Upper lobe of right lung (tissue), 1 donor: ENCODE results near the gene INO80B. TPM values are rescaled to one million over a fixed set of nuclear protein-coding genes. Genes with fewer than 3 reads are reported as not detected.
A peak's percentile ranks its signal among the peaks of the same experiment; 100 is the strongest.

Experiments used
- ATAC-seq: fragments of 200-7000 bp; cut with Tn5 transposase; one replicate; pipeline ENCODE4 v1.9.1; 2020; ENCODE audit warnings: mild to moderate bottlenecking, moderate library complexity
- DNase-seq: peaks from one replicate; pipeline ENCODE4 v3.0.0-alpha.2; 2020
- H3K27ac ChIP-seq: fragments of 200-600 bp; one replicate; pipeline ENCODE4 v1.8.0; 2022
- H3K27me3 ChIP-seq: fragments of 200-600 bp; one replicate; pipeline ENCODE4 v1.8.0; 2022; ENCODE audit warnings: mild to moderate bottlenecking
- H3K36me3 ChIP-seq: fragments of 200-600 bp; one replicate; pipeline ENCODE4 v1.8.0; 2022
- H3K4me1 ChIP-seq: fragments of 200-600 bp; one replicate; pipeline ENCODE4 v1.8.0; 2022
- H3K4me3 ChIP-seq: fragments of 200-600 bp; one replicate; pipeline ENCODE4 v1.8.0; 2022; ENCODE audit warnings: mild to moderate bottlenecking
- H3K9me3 ChIP-seq: fragments of 200-600 bp; one replicate; pipeline ENCODE4 v1.8.0; 2022
- intact Hi-C: fragments of 100-400 bp; cut with DNase I; formaldehyde crosslinking; loops from one replicate; pipeline ENCODE4 v1.11.0; 2022
- total RNA-seq: library from RNA; stranded (reverse); fragmentation: NEBNext Ultra II Directional; extraction: Animal tissue kit (Norgen Biotek cat#: 25700); gene quantifications from one replicate; pipeline ENCODE4 v1.2.1, GENCODE V29; 2021
- TF ChIP-seq, protein P1 (sequence below): fragments of 200-600 bp; IDR thresholded peaks from one replicate; pipeline ENCODE4 v1.8.0; 2022; ENCODE audit warnings: antibody characterized with exemption
- donor health status: DM: no; HTN: yes; CAD: no; lungs with severe emphysema.

Gene INO80B
- total RNA-seq, 1 donor from 2014 or later, result 30.2 TPM

- Histone ChIP-seq H3K36me3 (peaks cover 33% of the 10 kb centered on the region), H3K27ac (no peak overlapping the region), H3K27me3 (no peaks in the 10 kb centered on the region), H3K4me3 (no peak overlapping the region), H3K9me3 (no peaks in the 10 kb centered on the region), H3K4me1 (no peaks in the 10 kb centered on the region)
- no peak for ATAC-seq
- TF ChIP-seq, protein P1, sequence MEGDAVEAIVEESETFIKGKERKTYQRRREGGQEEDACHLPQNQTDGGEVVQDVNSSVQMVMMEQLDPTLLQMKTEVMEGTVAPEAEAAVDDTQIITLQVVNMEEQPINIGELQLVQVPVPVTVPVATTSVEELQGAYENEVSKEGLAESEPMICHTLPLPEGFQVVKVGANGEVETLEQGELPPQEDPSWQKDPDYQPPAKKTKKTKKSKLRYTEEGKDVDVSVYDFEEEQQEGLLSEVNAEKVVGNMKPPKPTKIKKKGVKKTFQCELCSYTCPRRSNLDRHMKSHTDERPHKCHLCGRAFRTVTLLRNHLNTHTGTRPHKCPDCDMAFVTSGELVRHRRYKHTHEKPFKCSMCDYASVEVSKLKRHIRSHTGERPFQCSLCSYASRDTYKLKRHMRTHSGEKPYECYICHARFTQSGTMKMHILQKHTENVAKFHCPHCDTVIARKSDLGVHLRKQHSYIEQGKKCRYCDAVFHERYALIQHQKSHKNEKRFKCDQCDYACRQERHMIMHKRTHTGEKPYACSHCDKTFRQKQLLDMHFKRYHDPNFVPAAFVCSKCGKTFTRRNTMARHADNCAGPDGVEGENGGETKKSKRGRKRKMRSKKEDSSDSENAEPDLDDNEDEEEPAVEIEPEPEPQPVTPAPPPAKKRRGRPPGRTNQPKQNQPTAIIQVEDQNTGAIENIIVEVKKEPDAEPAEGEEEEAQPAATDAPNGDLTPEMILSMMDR, result no peak
- peak; percentile 19 for DNase-seq
- intact Hi-C loops, result no loop called here
Measured at GRCh38 chr2:74427551-74427950, 27.3 kb upstream of the INO80B start.

- H3K36me3 ChIP-seq, result peaks cover 33% of the 10 kb centered on the region
Measured at GRCh38 chr2:74428675-74429074, 26.2 kb upstream of the INO80B start.

GRCh38 chr2:74429487-74430451 lies 25.1 kb upstream of the INO80B start:
- Histone ChIP-seq H3K9me3 (no peaks in the 10 kb centered on the region), H3K36me3 (peaks cover 33% of the 10 kb centered on the region), H3K4me3 (no peak overlapping the region), H3K27me3 (no peaks in the 10 kb centered on the region), H3K4me1 (no peaks in the 10 kb centered on the region), H3K27ac (no peak overlapping the region)
- ATAC-seq (peak; percentile 6), DNase-seq (peak; percentile 58)
- intact Hi-C loops, result no loop called here
- TF ChIP-seq, protein P1, result no peak

More at GRCh38 chr2:74428675-74429074, 26.2 kb upstream of the INO80B start:
- intact Hi-C loops, result no loop called here
- Histone ChIP-seq H3K4me3 (no peak overlapping the region), H3K27ac (no peak overlapping the region), H3K27me3 (no peaks in the 10 kb centered on the region), H3K4me1 (no peaks in the 10 kb centered on the region), H3K9me3 (no peaks in the 10 kb centered on the region)
- peak; percentile 28 for DNase-seq
- ATAC-seq, result no peak
- TF ChIP-seq, protein P1, result no peak

DNA sequence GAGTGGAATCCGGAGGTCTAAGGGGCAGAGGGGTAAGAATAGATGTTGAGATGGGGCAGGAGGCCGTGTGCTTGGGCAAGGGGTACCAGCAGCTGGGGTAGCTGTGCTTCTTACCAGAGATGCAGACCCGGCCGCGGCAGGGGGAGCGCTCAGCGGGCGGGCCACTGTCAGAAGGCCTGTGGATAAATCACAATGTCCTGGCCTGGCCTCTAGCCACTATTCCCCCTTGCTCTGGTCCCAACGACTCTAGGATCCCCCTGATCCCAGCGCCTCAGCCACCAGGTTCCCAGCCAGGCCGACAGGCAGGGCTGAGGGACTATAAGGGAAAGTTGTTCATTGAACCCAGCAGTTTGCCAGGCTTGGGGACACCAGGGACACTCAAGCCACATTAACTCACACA lies 24.4 kb upstream of the INO80B start:
- ATAC-seq, result no peak
- H3K4me3 ChIP-seq, result no peak overlapping the region
- peak; percentile 39 for DNase-seq
- H3K36me3 ChIP-seq, result peaks cover 33% of the 10 kb centered on the region
- TF ChIP-seq, protein P1, result no peak
- no peaks in the 10 kb centered on the region for H3K9me3 ChIP-seq
- H3K4me1 ChIP-seq, result no peaks in the 10 kb centered on the region
- no peaks in the 10 kb centered on the region for H3K27me3 ChIP-seq
- no peak overlapping the region for H3K27ac ChIP-seq
- intact Hi-C loops, result no loop called here

DNA sequence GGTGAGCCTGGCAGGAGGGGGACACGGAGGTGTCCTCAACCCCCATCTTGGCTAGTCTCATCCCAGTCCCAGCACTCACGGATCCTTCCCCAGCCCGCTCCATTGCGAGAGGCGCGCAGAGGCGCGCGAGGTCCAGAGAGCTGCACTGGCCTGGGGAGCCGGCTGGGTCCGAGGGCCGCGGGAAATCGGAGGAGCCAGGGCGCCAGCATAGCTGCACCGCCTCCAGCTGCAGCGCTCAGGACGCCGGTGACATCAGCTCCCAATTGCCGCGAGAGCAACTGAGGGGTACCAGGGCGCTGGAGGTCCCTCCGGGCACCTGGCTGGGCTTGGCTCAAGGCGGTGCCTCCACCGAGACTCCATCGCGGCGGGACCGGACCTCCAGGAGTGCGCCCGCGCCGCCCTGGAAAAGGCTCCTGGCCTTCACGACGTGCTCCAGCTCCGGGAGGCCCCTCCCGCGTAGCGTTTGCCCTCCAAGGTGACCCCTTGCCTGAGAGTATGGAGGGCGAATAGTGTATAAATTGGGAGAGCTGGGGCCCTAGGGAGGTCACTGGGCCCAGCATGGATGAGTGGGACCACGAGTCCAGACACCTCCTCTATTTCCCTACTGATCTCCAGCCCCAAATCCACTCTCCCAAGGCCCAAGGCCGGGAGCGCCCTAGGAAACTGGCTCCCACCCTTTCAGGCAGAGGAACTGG lies 18.6 kb upstream of the INO80B start:
- TF ChIP-seq, protein P1, result no peak
- Histone ChIP-seq H3K4me3 (no peak overlapping the region), H3K9me3 (no peaks in the 10 kb centered on the region), H3K36me3 (peaks cover 8% of the 10 kb centered on the region), H3K27ac (no peak overlapping the region), H3K4me1 (peaks cover 24% of the 10 kb centered on the region), H3K27me3 (peaks cover 3% of the 10 kb centered on the region)
- no peak for DNase-seq
- ATAC-seq, result no peak
- intact Hi-C loops, result no loop called here
